ENCODE measurements around the gene MYEF2.

DNA sequence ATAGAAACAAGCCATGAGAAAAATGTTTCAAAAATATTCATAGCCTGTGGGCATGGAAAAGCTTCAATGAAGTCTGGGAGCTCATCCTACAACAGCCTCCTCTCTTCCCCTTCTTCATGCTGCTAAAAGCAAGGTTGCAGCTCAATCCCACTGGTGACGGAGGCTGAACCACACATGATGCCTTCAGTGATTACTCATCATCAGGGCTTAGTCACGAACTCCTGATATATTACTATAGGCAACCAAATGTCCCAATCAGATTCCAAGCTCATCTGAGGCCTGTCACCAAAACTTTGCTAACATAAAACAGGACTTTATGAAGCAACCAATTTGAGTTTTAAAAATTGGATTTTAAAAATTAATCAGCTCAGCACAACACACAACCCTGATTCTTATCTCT, 81.3 kb downstream of the MYEF2 start:
- TF ChIP-seq EP300 (IDR thresholded peaks at IDR 0.05) (no peak), POLR2A (IDR thresholded peaks at IDR 0.05) (no peak)
- TF ChIP-seq, protein P1, sequence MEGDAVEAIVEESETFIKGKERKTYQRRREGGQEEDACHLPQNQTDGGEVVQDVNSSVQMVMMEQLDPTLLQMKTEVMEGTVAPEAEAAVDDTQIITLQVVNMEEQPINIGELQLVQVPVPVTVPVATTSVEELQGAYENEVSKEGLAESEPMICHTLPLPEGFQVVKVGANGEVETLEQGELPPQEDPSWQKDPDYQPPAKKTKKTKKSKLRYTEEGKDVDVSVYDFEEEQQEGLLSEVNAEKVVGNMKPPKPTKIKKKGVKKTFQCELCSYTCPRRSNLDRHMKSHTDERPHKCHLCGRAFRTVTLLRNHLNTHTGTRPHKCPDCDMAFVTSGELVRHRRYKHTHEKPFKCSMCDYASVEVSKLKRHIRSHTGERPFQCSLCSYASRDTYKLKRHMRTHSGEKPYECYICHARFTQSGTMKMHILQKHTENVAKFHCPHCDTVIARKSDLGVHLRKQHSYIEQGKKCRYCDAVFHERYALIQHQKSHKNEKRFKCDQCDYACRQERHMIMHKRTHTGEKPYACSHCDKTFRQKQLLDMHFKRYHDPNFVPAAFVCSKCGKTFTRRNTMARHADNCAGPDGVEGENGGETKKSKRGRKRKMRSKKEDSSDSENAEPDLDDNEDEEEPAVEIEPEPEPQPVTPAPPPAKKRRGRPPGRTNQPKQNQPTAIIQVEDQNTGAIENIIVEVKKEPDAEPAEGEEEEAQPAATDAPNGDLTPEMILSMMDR (IDR thresholded peaks at IDR 0.05) = no peak

All from suprapubic skin (tissue), 3 donors.